GM15510 (cell line): ENCODE results near the gene TLL2.

Experiments
- POLR2A ChIP-seq: IDR thresholded peaks from 3 replicates; pipeline ENCODE4 v1.6.1; 2011; ENCODE audit warnings: borderline replicate concordance; ENCODE audit not compliant: insufficient read length; ENCODE audit errors: extremely low read depth

TLL2 gene

DNA sequence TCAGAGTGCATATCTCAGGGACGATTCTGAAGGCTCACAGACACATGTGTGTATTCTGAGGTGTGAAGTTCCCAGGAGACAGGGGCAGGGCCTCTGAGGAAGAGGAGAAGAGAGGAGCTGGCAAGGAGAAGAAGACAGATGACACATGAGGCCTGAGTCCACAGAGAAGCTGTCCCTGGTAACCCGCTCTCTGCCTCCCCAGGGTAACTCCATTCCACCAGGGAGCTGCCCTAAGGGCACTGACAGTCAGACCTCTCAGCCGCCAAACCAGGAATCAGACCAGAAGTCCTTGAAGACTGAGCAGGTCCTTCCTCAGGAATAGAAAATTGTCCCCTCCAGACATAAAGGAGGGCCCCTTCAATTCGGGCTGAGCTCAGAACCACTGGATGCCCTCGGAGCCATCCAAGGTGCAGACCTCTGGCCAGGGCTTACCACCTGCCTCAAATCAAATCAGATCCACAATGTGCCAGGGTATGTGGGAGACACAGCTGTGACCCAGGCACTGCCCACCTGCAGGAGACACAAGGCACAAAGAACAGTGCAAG, 57.4 kb downstream of the TLL2 start:
- TF ChIP-seq POLR2A = no peak

DNA sequence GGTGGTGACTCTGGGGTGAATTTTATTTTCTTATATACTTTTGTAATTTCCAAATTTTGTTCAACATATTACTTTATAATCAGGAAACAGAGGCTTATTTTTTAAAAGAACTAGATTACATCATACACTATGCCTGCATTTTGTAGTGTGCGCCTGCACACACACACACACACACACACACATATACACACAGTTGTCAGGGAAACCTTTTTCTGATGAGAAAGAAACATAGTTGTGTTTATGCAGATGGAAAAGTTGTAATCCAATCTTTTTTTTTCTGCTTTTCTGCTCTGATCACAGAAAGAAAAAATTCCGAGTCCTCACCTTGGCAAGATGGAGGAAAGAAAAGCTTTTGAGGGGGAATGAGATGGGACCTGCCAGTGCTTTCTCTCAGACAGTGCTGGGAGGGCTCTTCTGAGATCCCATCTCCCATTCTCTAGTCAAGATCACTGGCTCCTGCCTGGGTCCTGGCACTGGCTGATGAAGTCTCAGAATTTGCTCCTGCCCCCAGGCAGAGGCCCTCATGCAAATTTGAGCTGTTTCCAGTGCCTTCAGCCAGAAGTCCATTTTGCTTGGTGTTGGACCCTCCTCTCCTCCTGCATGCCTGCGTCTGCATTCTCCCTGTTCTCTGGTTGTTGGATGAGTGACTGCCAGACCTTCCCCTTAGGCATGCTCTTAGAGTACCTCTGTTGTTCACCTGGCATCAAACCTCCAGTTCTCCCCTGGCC, 59.7 kb downstream of the TLL2 start:
- TF ChIP-seq POLR2A = no peak

DNA sequence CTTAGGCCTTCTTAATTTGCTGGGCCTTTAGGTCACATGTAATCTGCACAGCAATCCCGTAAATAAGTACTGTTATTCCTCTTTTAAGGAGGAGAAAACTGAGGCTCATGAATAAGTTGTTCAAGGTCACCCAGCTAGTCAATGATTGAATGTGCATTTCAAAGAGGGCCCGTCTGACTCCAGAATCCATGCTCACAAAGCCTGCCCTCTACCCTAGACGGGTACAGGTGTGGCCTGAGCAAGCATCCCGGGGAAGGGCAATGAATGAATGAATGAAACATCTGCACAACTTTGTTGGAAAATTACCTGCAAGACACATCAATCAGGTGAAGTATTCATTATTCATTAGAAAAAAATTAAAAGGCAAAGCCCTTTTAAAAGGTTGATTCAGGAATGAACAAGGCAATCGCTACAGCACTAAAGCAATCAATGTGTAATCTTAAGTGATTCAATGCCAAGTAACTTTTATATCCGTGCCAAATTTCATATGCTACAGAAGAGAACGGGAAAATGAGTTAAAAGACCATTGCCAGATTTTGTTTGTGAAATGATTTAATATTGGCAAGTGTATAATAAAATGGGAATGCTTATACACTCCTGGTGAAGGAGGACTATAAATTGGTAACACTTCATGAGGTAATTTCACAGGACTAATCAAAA, 61.1 kb downstream of the TLL2 start:
- TF ChIP-seq POLR2A = no peak

DNA sequence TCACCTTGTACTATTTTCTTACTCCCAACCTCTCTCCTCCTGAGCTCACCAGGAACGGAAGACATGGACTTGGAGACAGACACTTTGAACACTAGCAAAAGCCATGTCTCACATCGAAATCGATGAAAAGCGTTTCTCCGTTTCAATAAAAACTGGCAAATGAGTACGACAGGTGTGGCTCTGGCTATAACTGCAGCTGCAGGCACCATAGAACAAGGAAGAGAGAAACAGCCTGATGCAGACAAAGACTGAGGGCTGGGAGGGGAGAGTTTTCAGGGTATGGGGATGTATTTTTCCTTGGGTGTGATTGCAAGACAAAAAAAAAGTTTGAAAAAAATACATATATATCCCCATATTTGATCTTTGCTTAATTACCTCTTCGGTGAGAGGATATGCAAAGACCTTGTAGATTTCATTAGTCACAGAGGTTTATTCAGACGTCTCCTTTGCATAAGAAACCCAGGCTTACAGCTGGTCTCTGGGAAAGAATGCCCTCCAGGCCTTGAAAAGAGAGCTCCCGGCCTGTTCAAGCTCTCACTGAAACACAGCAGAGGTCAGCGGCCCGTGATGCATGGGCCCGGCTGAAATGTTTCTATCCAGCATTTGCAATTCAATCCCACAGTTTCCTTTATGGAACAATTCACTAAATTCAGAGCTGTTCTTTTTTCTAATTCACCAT, 63.1 kb downstream of the TLL2 start:
- TF ChIP-seq POLR2A = no peak

DNA sequence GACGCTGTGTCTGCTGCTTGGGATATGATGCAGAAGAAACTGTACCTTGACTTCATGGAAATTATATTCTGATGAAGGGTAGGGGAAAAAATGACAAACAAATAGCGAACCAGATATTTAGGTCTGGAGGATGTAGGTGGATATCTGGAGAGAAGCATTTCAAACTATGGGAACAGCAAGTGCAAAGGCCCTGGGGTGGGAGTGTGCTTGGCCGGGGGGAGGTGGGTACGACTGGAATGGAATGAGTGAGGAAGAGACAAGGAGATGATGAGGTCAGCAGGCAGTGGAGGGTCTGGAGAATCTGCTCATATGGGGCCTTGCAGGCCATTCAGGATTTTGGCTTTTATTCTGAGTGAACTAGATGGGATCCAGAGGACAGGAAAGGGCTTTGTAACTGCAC, 65.2 kb downstream of the TLL2 start:
- TF ChIP-seq POLR2A = no peak

DNA sequence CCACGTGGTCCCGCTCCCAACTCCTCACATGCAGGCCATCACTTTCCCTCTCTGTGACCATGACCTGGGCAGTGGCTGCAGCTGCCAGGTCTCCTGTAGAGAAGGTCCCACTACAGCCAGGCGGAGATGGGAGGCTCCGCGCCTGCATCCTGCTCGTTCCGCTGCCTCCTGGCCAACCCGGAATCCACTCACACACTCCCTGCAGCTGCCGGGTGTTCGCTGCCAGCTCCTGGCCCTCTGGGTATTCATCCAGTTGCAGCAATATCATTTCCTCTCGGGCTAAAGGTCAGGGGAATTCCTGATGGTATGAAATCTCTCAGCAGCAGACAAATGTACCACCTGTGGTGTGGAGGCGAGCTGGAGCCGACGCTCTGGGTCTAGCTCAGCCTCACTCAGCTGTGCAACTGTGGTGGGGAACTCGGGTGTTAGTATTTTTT, 65.7 kb downstream of the TLL2 start:
- TF ChIP-seq POLR2A = no peak

DNA sequence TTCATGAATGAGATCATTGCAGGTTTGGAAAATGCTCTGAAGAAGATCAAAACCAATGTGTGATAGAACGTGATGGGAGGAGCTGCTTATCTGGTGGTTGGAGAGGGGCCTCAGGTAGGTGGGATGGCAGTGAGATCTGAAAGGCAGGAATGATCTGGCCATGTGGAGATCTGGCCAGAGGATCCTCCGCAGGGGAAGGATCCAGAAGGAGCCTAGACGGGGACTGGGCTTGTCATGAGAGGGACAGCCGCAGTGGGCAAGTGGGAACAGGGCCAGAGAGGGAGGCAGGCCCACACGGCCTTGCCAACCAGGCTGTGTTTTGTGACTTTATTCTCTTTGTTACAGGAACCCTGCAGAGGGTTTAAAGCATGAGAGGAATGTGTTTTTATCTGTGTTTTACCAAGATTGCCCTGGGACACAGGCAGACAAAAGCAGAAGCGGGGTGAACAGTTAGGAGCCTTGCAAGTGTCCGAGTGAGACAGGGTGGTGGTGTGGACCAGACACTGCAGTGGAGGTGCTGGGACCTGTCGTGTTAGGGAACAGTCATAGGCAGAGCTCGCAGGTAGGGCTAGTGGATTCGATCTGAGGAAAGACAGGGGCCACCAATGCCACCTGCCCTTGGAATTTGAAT, 66.6 kb downstream of the TLL2 start:
- TF ChIP-seq POLR2A = no peak

DNA sequence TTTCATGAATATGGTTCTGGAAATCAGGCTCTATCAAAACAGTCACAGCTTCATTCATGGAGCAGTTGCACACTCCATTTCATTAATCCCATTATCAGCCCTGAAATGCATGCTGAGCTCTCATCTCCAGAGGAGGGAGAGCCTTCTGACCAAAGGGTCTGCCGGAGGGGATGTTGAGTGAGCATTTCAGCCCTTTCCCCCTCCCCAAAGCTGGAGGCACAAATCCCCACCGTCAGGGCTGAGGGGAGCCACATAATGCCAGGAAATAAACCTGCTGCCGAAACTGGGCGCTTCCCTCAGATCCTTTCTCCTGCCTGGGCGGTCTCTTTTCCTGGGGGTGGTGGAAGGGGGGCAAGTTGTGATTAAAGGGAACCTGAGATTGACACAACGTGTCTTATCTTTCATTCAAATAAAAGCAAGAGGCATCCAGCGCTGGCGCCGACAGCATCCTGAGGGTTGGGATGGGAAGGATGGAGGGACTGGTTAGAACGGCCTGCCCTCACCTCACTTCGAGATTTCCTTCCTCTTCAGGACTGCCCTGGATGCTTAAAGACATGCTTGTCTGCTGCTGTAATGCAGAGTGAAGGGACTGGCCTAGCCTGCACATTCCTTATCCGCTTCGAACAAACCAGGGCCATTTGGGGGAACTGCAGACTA, 71.6 kb downstream of the TLL2 start:
- no peak for TF ChIP-seq POLR2A

DNA sequence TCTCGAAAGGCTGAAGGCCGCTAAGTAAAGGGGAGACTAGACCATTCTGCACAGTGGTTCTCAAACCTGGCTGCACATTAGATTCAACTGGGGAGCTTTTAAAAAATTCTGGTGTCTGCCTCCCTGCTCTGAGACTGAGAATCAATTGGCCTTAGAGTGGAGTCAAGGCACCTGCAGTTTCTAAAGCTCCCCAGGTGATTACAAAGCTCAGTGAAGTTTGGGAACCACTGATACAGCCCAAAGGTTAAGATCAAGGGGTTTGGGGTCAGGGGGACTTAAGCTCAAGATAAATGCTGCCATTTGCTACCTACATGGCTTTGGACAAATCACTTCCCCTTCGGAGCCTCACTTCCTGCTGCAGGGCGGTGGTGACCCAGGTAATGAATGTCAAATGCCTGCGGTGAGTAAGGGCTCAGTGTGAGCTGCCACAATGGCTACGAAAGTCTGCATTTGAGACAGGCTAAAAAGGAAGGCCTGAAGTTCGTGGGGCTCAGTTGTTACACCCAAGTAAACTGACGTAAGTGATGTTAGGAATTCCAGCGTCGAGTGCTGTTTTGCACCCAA, 72.3 kb downstream of the TLL2 start:
- TF ChIP-seq POLR2A = no peak

DNA sequence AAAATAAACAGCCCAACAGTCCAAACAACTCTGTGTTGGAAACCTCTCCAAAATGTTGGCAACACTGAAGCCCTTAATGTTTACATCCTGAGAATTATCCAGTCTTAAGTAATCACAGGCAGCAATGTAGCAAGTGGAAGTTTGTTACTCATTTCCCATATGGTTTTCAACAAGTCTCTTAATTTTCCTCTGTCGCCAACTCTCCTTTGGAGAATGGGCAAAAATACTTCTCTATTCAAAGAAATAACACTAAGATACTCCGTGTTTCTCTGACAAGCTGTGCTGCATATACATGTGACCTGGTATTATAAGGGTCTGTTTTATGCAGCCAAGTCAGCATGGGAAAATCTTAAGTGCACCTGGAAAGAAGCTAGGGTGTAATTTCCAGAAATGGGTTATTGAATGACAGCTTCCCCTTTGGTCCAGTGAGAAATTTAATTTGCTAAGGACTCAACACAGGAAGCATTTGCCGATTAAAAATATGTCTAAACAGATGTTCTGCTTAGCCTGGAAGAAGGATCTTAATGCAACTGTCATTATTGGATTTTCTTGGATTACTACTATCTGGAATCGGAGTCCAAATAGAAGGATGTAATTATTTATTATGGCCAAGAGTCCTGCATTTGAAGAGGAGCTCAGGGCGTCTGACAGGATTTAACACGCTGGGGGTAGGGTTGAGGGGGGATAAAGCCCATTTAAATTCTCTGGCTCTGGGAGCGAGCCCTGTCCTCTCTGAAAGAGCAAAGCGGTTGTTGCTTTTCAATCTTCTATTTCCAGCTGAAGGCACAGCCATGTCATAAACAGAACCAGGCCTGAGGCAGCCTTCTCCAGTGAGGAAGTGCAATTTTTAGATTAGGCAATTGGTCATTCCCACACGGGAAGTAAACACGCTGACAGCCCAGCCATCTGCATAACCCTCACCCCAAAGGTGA, 73.1 kb downstream of the TLL2 start:
- no peak for TF ChIP-seq POLR2A

DNA sequence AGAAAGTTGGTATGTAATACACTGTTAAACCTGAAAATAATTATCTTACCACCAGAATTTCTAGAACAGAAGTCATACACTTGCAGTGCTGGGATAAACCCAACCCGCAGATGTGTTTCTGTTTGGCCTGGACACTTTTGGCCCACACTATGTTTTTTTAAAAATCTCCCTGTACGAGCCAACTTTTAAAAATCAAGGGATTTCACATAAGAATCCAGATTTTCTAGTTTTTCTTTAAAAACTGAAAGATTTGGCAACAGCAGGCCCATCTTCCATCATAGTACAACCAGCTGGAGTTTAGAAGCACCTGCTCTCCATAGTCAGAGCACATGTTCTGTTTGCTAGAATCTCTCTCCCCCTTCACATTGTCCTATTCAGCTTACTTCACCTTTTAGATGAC, 74.0 kb downstream of the TLL2 start:
- no peak for TF ChIP-seq POLR2A

DNA sequence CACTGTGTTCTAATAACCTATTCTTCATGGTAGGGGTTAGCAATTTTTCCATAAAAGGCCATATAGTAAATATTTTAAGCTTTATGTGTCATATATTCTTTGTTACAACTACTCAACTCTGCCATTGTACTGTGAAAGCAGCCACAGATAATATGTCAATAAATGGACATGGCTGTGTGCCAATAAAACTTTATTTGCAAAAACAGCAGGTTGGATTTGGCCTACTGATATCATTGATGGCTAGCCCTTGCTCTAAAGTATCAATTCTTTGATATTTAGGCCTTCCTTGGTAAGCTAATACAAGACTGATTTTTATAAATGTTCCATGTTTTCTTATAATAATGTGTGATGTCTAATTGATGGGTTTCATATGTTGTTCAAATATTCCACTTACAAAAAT, 77.7 kb downstream of the TLL2 start:
- no peak for TF ChIP-seq POLR2A

DNA sequence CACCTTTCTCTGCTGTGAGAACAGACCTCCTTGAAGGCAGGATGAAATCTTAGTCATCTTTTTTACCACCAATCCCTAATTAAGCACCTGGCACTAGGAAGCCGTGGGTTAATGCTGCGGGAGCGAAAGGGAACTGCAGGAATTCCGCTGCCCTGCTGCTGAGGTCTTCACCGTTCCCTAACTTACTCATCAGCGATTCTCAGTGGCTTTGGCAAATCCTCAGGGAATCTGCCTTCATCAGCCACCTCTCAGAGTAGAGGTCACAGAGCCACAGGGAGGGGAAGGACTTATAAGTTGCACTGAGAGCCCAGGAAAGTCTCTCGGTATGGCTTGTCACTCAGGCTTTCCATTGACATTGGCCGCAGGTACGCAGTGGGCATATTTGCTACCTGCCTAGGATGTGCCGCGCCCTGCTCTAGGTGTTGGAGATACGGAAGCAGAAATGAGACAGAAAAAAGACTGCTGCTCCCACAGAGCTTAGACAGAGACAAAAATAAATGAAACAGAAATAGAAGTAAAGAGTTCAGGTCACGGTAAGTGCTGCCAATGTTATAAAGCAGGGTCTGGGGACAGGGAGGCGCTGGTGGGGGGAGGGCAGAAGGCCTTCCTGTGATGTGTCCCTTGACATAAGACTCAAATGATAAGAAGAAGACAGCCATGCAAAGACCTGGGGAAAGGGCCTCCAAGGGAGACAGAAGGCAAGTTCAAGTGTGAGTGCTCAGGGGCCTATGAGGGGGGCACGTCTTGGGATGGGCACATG, 82.3 kb downstream of the TLL2 start:
- no peak for TF ChIP-seq POLR2A

DNA sequence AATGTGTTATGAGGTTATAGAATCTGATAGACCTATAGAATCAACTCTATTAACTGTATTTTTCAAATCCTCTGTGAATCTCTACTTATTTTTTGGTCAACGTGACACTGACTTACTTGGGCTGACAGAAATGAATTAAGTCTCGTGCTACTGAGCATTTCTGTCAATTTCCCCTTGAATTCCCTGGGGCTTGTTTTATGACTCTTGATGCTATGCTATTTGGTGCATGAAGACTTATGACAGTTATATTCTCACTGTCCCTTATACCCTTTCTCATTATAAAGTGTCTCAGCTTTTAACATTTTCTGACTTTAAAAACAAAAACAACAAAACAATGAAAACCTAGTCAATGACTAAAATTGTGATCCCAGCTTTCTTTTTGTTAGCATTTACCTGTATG, 86.4 kb downstream of the TLL2 start:
- TF ChIP-seq POLR2A = no peak
